Measurements from ENCODE around the gene CX3CR1. TPM values are rescaled to one million over a fixed set of nuclear protein-coding genes. Genes with fewer than 3 reads are reported as not detected.

The CX3CR1 gene
- total and polyA plus RNA-seq, 9 of the 15 experiments (the other 6 are each of a cell fraction or from before 2014, with no cell fraction given): 0.03 to 0.21 TPM; not detected in 7

- TF ChIP-seq ELK3 (CRISPR knock-in tag; IDR thresholded peaks at IDR 0.05) (no peak), ZNF740 (CRISPR knock-in tag; IDR thresholded peaks at IDR 0.05) (no peak), ZNF740 (tag; IDR thresholded peaks at IDR 0.05) (no peak), STAG1 (CRISPR knock-in tag; IDR thresholded peaks at IDR 0.05; ENCODE audit: borderline replicate concordance) (no peak), SUPT5H (IDR thresholded peaks at IDR 0.05) (no peak)
- ATAC-seq: no peak
- Histone ChIP-seq H3K4me1 (replicated peaks in 1 of 2; ENCODE audit: control insufficient read depth in 2 of 2, insufficient read depth in 2 of 2, low read length in 2 of 2) (no peaks in the 10 kb centered on the region), H2AFZ (ENCODE audit: low read depth, low read length) (no peak overlapping the region), H4K20me1 (replicated peaks; ENCODE audit: control insufficient read depth, insufficient read depth, low read length) (no peaks in the 10 kb centered on the region), H3K4me3 (no peak overlapping the region), H3K9me1 (ENCODE audit: control insufficient read depth, insufficient read depth, low read length) (no peaks in the 10 kb centered on the region), H3K9ac (ENCODE audit: insufficient read depth in 1 of 2, low read depth in 2 of 2, low read length in 2 of 2) (no peak overlapping the region), H3K9me3 (replicated peaks; ENCODE audit: control insufficient read depth, insufficient read depth, low read depth, low read length) (no peaks in the 10 kb centered on the region), H3K36me3 (ENCODE audit: control insufficient read depth, insufficient read depth, low read length) (no peaks in the 10 kb centered on the region), H3K4me2 (ENCODE audit: insufficient read depth, low read length) (no peak overlapping the region), H3K79me2 (ENCODE audit: control insufficient read depth, insufficient read depth, low read length) (no peaks in the 10 kb centered on the region), H3K27me3 (ENCODE audit: control insufficient read depth in 2 of 2, insufficient read depth in 2 of 2, low read length in 2 of 2) (peaks cover 26 to 50% of the 10 kb centered on the region in 2 experiments), H3K27ac (ENCODE audit: extremely low read depth, low read depth, low read length) (no peak overlapping the region)
- POLR2A ChIA-PET: interaction anchor here (0.6 kb wide), 1 partner anchor 634 kb away, joined by 3 read pairs; no protein-coding TSS in a partner anchor
- 0% methylated on average over 5 of the region's 5 CpGs for WGBS (ENCODE audit: insufficient coverage, low coverage, missing lambda C conversion rate)
- CTCF ChIA-PET (ENCODE audit: low intra/inter-chr PET ratio): no interaction called here
- in situ Hi-C loops (cut with MboI) (no loop called here), intact Hi-C loops (cut with micrococcal nuclease) (no loop called here)
- DNase-seq (ENCODE audit: extremely low read depth in 1 of 4, low spot score in 3 of 4): no peak
- no peak for FAIRE-seq
- no TSS peak for BruUV-seq (replicated peaks)
Measured at GRCh38 chr3:39251576-39251975, 28.3 kb downstream of the CX3CR1 start.
